Cerebellar cortex (tissue), 1 donor: ENCODE measurements around the gene STAT4.
"Not testable (repeated sequence)": the region's sequence is repeated elsewhere in the genome, so short reads cannot be mapped to it uniquely, and the experiment has no call there.

Experiments used
- DNase-seq: peaks from one replicate; pipeline ENCODE4 v3.0.0-alpha.2; 2015; ENCODE audit warnings: low spot score

STAT4 gene

DNA sequence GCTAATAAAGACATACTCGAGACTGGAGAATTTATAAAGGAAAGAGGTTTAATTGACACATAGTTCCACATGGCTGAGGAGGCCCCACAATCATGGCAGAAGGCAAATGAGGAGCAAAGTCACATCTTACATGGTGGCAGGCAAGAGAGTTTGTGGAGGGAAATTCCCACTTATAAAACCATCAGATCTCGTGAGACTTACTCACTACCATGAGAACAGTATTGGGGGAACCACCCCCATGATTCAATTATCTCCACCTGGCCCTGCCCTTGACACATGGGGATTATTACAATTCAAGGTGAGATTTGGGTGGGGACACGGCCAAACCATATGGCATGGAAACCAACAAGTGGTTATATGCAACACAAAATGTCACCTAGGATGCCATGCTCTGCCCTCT lies 155.5 kb downstream of the STAT4 start:
- DNase-seq: not testable (repeated sequence)

DNA sequence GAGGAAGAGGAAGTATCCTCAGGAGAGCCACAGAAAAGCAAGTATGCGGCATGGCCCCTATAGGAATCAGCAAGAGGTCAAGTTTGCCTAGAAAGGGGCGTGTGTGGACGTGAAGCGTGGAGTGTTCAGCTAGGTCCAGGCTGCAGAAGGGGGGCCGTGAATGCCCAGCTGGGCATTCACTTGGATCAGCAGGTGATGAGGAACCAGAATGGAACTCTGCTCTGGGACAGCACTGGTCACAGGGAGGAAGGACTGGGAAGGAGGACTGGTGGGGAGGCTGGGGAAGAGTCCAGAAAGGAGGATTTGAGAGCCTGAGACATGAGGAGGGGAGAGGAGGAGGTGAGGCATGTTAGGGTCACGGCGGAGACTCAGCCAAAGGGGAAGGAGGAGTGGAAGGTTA lies 156.6 kb downstream of the STAT4 start:
- no peak for DNase-seq

DNA sequence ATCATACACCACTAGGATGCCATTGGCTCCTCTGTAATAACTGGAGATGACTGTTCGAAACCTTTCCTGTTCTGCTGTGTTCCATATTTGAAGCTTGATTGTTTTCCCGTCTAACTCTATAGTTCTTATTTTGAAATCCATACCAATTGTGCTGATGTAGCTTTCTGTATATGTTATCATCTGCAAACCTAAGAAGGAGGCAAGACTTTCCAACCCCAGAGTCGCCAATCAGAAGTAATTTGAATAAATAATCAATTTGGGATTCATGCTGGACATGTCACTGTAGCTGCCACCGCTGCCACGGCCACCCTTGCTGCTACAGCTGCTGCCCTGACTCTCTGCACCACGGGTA lies 157.5 kb downstream of the STAT4 start:
- DNase-seq: no peak

DNA sequence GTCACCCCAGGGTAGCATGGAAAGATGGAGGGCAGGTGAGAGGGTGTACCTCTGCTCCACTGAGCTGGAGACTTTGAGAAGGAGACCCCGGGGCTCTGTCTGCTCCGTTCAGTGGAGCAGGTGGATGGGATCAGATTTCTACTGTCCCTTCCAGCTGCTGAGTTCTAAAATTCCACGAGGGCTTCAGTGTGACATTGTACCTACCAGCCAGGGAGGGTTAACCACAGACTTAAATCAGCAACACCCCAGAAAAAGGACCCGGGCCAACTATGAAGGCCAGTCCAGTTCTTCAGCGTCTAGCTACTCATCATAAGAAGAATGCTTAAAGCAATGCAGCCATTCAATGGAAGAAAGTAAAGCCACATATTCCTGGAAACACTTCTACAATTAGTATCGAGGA lies 160.7 kb downstream of the STAT4 start:
- no peak for DNase-seq

DNA sequence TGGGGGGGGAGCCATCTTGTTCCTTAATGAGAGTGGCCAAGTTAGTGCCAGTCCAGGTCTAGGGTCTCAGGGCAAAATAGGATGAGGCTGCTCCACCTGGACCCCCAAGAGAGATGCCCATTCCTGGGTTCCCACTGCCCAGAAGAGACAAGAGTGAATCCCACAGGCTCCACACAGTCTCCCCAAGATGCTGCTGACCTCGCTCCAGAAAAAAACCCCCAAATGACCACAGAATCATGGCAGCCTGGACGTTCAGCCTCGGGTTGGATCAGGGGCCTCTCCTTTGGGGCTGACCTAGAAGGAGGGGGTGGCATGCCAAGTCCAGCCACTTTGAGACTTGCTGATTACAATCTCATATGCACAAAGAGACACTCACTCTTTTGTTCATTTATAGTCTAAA lies 161.9 kb downstream of the STAT4 start:
- DNase-seq: no peak

DNA sequence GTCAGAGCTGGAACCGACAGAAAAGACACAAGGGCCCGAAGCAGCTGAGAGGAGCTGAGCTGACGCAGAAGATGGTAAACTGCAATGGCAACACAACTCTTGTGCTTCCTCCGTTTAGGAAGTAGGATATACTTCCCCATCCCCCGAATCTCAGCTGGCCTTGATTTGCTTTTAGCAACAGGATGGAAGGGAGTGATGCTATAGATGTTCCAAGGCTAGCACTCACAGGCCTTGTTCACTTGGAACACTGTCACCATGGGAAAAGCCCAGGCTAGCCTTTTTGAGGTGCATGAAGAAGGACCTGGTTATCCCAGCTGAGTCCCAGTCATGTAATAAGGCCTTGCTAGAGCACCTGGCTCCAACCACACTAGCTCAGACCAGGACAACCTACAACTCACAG lies 162.9 kb downstream of the STAT4 start:
- DNase-seq: no peak

DNA sequence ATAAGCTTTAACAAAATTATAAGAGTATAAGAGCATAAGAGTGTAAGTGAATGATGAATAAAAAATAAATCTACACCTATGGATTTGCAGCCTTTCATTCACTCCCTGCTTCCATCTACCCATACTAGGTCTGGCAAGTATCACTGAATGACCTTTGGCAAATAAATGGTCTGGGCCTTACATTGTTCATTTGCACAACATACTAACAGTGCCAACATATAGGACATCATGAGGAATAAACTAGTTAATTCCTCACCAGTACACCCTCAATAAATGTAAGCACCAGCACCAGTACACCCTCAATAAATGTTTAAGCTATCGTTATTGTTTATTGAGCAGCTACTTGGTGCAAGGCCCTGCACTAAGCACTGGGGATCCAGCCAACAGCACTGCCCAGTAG lies 163.7 kb downstream of the STAT4 start:
- DNase-seq: no peak

DNA sequence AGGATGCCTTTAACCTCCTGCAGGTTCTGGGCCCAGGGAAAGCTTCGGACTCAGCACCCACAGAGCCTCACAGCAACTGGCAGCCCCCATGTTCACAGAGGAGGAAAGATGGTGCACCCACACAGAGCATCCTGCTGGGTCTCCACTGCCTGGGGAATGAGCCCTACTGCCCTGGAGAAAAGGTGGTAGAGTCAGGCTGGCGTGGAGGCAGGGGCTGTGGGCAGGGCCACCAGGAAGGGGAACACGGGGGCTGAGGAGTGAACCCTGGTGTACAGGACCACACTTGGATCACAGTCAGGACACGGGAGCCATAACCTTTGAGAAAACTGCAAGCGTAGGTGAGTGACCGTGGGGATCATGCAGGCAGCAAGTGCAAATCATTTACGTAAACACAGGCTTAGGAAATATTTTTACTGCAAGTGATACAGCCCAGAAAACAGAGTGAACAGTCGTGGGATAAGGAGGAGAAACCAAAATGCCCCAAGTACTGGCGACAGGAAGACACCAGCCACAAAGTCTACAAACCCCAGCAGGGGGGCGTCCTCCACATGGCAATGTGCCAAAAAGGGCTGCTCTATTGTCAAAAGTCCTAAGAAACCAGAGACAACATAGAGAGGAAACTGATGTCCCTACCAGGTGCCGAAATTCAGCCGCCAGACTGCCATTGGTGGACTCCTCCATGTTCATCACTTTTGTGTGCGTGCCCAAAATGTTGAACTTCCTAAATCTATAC lies 164.4 kb downstream of the STAT4 start:
- DNase-seq: no peak

DNA sequence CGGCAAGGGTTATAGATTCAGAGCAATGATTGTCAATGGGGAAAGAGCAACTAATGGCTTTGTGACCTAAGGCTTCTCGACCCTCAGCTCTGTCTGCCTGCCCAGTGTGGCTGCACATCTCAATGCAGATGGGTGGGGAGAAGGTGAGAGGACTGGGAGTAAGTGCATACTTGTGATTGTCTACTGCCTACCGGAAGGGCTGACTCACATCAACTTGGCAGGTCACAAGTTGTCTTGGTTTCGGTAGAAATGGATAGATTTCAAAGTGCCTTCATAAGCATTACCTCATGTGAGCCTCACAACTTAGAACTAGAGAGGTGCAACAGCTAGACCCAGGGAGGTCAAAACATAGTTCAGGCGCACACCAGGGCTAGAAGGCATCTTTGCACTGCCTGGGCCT lies 166.2 kb downstream of the STAT4 start:
- no peak for DNase-seq

DNA sequence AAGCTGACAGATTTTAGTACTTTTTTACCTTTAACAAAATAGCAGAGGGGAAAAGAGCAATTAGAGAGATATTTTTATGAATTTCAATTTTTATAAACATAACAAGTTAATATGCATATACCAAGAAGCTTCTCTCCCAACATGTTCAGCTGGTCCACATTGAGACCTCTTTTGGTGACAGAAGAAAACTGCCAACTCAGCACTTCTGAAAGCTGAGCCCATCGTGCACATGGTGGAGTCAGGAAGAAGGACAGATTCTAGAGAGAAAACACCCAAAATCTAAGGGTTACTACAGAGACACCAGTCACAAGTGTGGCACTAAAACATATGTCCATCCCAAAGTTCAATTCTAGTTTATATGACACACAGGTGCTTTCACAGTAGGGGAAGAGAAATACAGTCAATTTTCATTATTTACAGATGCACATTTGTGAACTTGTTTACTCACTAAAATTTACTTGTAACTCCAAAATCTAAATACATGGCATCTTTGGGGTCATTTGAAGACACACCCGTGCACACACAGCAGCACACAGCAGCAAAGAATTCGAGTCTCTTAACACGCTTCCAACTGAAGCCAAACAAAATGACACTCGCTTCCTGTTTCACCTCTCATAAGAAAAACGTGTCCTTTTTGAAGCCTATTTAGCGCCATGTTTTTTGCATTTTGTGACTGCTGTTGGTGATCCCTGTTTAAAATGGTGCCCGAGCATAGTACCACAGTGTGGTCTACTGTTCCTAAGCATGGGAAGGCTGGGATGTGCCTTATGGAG lies 168.3 kb downstream of the STAT4 start:
- DNase-seq: no peak

DNA sequence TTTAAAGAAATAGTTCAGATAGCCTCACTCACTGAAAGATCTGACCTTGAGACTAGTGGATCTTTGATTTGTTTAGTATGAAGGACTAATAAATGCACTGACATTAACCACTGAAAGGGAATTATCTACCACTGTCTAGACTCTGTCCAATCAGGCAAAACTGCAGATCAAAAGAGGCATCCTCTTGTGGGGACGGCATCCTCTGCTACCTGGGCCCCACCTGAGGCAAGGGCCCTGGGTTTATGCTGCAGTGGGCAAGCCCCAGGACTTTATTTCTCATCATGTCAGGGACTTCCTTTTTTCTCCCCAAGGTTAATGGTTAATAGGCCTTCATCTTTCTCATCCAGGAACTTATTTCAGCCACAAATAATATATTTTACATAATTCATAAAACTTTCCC lies 169.1 kb downstream of the STAT4 start:
- no peak for DNase-seq

DNA sequence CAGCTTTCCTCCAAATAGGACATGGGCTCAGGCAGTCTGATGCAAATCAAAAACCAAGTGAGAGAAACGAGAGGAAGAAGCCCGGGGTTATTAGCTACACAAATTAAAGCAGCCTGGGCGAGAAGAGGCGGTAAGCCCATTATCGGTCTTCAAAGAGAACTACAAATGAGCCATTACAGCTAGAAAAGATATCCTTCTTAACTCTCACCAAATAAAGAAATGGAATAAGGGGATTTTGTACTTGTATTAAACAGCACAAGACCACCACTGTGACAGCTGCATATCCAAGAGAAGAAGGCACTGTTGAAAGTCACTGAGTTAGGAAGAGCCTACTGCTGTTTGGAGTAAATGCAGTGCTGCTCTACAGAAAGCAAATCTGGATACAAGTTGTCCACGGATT lies 169.5 kb downstream of the STAT4 start:
- DNase-seq: no peak

DNA sequence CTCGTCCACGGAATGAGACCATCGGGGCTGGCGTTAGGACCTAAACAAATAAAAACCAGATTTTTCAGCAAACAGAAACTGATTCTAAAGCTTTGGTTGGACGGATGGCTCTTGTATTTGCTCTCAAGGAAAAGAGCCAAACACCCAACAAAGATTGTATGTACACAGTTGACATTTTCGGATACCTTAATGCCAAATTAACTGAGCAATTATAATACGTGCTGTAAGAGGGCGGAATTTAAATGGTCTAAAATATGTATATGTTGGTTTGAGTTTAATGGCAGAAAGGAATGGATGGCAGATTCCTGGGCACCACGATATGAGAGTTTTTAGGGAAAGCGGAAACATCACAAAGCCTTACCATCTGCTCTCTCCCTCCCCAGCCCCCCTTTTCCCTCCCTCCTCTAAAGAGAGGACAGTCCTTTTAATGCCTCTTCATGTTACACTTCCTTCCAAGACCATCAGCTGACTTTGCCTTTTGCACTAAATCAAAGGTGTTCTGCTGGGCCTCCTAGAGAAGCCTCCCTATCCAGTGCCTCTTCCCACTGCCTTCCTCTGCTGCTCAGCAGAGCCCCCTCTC lies 170.1 kb downstream of the STAT4 start:
- no peak for DNase-seq

DNA sequence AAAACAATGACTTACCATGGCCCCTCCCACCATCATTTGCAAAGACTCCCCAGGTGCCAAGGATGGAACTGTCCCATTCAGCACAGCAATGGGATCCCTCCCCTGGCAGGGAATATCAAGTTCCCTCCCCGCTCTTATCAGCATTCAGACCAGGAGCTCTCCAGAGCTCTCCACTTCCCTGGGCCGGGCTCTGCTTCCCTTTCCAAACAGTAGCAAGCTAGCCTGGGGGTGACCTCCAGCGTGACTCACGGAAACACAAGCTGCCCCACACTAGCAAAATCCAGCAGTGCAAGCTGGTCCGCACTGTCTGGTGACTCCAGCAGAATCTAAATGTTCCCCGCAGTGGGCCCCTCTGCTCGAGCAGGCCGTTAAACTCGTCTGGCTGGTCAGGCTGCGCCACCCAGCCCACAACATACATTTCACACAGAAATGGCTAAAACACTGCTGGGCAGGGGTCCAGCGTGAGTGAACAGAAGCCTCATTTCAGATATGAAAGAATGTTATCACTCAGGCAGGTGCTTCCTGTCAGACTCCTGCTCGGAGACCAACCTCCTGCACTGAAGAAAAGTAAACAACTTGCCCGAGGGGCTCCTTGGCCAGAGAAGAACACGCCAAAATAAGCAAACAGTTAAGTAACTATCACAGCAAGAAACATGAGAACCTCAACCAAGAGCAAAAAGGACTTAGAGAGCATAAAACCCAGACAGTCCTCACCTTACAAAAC lies 170.7 kb downstream of the STAT4 start:
- DNase-seq: no peak
